Fibroblast of skin of right quadriceps (primary cell): Measurements from ENCODE around the gene TMEM72.
A peak's percentile ranks its signal among the peaks of the same experiment; 100 is the strongest.

ENCODE experiments used
- DNase-seq: peaks from one replicate; pipeline ENCODE4 v3.0.0-alpha.2; 2013

The TMEM72 gene

DNA sequence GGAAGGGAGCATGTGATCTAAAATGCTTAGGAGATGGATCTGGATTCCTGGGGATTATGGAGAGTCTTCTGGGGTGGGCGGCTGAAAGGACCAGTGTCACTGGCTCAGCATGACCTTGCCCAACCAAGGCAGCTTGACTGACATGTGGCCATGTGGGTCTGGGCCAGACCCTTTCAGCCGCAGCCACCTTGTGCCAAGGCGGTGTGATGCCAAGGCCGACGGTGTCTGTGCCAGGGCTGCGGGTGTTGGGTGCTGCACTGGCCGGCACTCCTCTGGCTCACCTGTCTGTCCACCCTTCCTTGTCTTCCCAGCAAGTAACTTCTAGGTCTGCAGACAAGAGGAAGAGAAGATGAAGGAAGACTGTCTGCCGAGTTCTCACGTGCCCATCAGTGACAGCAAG lies 58.7 kb downstream of the TMEM72 start:
- DNase-seq: no peak

DNA sequence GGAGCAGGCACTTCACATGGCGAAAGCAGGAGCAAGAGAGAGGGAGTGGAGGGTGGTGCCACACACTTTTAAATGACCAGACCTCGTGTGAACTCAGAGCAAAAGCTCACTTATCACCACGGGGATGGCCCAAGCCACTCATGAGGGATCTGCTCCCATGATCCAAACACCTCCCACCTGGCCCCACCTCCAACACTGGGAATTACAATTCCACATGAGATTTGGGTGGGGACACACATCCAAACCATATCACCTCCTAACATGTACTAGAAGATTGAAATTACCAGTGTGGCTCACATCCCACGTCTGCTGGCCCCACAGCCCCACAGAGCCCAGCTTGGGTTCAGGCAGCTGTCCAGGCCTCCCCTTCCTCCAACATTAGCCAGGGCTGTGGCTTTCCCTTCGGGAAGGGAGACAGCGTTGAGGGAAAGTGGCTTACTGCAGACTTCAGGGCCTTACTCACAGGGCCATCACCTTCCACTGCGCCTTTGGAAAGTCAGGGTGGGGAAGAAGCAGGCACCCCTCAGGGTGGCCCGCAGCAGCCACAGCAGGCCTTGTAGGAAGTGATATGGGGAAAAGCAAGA lies 59.8 kb downstream of the TMEM72 start:
- DNase-seq: no peak

DNA sequence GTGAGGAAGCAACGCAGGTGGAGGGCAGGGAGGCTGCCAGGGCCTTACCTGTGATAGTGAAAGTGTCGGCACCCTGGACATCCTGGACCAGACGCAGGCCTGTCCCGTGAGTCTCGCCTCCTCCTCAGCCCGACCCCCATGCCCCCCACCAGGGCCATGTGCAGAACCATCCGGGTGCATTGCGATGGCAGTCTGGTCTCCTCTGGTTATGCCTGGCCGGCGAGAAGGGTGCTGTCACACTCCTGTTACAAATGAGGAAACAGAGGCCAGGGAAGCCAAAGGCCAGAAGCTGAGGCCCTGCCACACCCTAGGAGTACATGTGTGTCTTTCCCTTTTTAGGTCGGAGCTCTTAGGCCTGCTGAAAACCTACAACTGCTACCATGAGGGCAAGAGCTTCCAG lies 60.3 kb downstream of the TMEM72 start:
- no peak for DNase-seq

DNA sequence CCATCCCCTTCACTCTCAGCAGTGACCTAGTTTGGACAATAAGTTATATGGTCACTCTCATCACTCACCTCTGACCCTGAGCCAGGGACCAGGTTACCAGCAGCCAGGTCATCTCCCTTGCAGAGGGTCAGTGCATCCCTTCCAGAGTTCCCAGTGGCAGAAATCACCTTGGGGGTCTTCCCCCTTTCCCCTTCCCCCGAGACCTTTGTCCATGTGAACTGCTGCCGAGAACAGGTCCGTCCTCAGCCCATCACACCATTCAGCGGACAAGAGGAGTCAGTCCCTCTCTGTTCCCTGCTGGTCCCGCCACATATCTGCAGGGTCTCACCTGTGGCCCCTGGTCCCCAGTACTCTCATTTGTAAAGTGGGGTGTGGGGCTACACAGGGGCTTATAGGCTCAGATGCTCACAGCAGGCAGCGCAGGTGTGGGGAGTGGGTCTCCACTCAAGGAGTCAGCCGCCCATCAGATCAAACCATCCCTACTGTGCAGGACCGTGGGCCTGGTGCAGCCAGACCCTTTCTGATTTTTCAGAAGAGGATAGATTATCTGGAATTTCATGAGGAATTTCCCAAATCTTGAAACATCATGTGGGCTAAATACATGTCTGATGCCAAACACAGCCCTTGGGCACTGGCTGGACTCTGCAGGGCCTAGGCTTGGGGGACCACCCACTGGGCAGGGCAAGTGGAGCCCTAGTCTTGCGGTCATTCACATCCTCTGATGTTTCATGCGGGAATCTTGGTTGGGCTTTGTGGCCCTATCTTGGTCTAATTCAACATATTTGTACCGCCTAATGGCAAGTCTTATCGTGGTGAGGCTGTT lies 61.0 kb downstream of the TMEM72 start:
- DNase-seq: no peak

DNA sequence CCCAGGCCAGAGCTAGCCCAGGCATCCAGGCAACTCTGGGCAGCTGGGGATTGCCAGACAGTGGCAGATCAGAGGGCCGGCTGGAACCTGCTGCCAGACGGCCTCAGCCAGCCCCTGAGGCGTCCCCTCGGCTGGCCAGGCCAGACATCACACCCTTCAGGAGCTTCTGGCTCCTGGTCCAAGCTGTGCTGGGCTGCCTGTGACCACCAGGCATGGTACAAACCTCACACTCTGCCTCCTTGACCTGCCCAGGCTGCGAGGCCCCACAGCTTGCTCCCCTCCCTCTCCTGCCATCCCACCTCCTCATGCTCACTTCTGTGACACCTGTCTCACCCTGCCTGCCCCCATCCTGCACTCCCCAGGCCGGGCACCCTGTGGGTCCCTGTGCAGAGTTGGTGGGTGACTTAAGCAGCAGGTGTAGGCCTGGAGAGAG lies 61.8 kb downstream of the TMEM72 start:
- no peak for DNase-seq

DNA sequence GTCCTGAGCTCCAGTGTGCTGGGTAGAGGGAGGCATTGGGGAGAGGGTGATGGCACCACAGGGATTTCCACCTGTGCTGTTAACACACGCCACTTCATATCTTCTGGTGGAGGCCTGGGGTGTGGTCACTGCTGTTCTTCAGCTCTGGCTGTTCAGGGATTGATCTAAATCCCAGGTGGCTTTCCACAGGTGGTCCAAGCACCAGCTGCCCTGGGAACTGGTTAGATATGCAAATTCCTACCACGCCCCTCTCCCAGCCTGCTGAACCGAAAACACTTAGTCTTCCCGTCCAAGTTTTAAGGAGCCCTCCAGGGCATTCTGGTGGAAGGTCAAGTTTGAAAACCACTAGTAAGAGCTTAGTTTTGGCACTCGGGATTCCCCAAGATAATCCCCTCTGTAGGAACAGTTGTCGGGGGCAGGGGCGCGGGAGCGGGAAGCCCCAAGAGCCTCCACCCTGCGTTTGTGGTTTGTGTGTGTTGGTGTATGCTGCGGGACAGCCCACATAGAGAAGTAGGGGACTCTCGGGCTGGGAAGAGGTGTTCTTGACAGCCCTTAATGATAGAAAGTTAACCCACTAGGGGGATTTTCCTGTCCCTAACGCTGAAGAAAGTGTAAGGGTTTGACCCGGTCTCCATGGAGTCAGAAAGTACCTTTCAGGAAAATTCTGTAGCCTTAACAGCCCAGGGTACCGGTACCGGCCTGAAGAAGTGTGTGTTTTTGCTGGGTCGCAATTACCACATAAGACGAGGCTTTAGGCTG lies 62.4 kb downstream of the TMEM72 start:
- DNase-seq: no peak

DNA sequence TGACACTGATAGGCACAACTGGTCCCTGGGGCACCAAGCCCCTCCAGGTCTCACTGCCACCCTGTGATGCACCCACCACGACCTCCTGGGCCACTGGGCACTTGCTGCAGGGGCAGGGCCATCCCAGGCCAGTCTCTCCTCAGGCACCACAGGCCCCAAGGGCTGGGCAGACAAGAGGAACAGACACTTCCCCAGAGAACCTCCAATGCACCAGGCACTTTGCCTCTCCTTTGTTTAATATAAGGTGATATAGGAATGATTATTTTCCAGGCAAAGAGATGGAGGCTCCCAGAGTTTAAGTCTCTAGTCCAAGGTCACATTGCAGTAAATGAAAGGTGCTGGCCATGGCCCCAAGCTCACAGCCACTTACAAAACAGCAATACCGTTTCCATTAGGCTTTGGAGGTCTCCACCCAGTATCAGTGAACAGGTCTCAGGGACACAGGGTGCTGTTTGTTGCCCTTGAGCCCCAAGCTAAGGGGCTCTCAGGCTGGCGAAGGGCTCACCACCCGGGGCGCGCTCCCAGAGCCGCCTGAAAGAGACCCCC lies 63.0 kb downstream of the TMEM72 start:
- no peak for DNase-seq

DNA sequence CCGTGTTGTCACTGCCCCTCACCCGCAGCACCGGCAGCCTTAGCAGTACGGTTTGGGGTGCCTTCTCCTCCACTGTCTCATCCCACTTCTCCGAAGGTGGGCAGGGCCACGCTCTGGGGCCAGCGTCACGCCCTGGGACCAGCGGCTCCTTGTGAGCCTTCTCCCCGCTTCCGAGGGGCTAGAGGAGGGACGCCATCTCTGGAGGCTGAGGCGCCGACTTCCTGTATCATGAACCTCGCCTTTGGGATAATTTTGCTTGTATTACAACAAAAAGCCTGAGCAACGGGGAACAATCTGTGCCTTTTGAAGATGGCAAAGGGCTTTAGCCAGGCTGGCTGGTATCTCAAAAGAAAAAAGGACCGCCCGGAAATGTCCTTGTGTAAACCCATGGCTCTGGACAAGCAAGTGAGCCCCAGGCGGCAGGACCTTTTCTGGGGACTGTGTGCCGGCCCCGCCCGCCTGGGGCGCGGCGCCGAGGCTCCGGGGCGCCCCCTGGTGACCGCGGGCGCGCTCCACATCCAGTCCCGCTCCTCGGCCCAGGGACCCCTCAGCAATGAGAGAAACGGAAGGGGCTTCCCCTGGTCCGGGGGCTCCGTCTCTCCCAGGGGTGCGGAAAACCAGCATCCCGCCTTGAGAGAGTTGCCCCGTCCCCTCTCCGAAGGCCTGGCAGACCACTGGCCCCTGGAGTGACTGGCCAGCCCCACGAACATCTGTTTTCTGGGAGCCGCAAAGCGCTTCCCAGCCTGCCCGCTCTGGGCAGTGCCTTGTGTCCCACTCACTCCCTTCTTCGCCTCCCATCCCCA lies 63.7 kb downstream of the TMEM72 start:
- peak; percentile 59 for DNase-seq

DNA sequence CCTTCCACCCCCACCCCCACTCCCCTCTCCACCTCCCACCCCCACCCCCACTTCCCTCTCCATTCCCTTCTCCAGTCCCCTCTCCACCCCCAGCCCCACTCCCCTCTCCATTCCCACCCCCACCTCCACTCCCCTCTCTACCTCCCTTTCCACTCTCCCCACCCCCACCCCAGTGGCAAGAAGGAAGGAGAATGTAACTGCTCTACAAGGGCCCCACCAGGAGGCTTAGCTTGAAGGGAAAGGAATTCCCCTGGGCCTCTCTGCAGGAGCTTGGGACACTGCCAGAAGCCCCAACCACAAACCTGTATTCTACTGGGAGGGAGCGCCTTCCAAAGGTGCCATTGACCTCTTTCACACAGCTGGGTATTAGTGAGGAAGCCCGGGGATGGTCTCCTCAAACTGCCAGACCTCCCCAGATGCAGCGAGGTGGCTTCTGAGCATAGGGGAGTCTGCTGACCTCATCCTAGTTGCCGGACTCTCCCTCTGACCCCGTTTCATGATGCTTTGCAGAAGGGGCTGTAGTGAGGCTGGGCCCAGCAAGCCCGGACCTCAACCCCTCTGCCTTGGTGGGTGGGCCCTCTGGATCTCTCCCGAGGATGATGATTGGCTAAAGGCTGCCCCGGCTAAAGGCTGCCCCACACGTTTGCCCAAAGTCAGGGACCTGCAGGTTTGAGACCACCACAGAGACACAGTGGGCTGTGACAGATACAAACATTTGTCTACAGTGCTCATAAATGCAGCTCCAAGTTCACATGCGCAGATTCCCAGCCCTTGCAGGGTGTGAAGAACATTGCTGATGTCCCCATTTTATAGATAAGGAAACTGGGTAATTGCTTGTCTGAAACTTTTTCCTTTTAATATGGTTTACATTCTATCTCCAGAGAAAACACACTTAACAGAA lies 64.5 kb downstream of the TMEM72 start:
- peak; percentile 71 for DNase-seq

DNA sequence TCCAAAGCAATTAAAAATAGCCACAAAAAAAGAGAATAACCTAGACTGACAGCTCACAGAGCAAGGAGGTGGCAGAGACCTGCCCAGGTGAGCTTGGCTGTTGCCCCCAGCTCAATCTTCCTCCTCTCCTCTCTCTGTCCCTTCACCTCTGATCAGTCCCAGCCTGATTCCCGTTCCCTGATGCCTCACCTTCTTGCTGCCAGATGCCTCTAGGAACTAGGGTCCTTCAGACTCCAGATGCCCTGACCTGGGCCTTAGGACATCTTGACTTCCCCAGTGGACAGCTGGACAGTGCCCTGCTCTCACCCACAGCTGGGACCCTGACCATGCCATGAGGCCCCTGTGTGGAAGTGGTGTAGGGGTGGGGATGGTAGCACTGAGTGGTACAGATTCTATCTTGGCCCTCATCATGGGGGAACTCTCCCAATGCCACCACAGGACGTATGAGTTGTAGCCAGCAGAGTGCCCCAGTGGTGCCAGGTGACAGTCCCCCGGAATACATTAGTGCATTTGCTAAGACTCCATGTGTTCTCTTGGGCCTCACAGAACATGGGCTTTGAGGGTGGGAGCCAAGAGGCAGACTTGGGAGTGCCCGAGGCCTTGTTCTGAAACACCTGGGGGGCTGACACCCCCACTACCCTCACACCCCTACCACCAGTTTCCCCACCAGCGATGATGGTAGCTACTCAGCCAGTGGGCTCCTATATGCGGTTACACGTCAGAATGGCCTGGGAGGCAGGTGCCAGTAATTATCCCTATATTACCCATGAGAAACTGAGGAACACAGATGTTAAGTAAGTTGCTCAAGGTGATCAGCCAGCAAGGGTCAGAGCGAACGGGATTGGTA lies 65.4 kb downstream of the TMEM72 start:
- no peak for DNase-seq

DNA sequence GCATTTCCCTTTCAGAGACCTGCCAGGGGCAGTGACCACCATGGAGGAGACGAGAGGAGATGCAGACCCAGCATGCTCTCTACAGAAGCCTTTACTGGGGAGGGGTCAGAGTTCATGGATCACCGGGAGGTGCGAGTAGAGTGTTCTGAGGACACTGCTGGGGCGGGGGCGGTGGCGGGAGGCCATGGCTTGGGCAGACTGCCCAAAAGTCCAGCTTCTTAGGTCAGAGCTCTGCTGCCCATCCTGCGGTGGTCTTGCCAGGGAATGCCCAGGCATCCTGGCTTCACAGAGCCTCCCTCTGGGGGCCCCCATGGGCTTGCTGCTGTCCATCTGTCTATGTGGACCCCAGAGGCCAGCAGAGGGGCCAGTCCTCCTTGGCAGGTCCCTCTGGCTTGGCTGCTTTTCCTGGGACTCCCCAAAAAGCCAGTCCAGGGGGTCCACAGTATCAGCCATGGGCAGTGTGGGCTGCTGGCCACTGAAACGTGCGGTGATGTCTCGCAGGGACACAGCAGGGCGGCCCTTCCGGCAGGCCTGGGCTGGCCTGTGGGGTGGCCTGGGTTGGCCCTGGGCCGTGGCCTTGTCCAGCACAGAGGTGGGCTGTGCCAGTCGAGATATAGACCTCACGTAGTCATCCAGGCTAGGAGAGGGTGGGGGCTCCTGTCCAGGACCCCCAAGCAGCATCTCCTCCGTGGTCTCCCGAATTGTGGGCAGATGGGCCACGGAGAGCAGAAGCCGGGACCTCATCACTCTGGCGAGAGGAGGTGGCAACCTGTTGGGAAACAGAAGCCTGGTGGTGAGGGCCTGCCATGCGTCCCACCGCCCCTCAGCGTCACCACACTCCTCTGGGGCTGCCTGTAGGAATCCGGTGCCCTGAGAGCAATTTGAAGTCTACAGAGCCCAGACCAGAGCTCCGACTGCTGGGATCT lies 66.4 kb downstream of the TMEM72 start:
- no peak for DNase-seq

DNA sequence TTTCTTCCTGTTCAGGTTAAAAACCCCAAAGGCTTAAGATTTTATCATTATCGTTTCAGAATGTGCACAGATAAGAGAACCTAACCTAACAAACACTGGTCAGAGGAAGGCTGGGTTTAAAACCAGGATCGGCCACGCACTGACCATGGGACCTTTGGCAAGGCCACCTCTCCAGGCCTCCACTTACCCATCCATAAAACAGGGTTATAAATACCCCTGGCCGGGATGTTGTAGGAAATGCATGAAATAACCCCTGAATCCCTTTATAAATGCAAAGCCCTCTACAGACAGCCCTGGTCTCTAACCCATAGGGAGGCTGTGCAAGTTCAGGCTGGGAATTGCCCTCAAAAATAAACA lies 67.1 kb downstream of the TMEM72 start:
- no peak for DNase-seq

DNA sequence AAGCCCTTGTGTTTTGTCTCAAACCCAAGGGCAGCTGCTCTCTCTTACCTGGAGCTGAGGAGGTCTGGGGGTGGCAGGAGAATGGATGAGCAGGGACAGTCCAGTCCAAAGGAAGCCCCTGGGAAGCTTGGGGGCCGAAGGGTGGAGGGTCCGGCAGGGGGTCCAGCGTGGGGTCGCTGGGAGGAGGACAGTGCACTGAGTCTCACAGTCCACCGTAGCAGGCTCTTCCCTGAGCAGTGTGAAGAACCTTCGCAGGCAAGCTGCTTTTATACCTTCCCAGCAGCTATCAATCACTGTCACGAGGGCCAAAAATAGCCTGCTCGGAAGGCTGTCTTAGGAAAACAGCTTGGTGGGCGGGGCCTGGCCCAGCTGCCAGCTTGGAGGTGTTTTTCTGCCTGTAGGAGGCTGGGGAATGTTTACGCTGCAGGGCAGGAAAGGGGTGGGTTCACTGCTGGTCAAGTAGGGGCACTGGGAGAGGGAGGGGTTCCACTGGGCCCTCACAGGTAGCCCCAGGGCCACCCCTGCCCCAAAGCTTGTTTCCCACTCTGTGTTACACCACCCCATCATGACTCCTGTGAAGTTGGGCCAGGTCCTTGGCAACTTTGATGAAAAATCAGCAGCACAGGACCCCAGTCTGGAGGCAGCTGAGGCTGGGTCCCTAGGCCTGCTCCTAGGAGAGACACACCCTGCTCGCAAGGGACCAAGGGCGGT lies 67.6 kb downstream of the TMEM72 start, which contains the start of gene DEPP1:
Gene DEPP1 (minus strand): TSS at position 240 of the 711 bp plus-strand sequence. CDS start 779 bp downstream, outside the sequence.
- peak; percentile 93 for DNase-seq

DNA sequence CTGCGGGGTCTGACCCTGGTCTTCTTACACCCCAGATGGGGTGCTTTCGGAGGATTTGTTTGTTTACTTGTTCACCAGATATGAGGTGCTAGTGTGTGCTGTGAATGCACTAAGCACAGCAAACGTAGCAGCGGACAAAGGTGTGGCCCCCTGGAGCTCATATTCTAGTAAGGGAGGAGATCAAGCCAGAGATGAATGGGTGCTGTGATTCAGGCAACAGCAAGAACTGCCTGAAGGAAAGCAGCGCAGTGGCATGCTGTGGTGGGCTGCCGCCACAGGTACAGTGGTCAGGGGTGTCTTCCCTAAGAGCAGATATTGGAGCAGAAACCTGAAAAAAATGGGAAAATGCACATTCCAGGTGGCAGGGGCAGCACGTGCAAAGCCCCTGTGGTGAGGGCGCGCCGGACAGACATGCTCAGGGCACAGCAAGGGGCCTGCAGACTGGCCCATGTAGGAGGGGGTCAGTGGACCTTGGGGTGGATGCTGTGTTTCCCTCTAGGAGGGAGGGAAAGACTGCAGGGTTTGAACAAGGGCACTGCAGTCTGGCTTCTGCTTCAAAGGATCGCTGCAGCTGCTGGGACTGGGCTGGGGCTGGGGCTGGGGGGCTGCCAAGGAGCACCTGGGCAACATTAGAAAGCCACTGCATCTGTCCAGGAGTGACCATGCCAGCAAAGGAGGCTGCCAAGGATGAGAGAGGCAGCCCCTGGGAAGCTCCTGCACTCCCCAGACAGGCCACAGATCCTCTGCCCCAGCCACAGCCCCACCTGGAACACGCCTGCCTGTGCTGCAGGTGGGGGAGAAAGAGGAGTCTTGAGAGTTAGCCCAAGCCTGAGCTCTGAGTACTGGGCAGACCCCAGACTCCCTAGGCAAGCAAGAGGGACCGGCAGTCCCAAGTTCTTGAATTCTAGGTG lies 68.4 kb downstream of the TMEM72 start:
- no peak for DNase-seq

DNA sequence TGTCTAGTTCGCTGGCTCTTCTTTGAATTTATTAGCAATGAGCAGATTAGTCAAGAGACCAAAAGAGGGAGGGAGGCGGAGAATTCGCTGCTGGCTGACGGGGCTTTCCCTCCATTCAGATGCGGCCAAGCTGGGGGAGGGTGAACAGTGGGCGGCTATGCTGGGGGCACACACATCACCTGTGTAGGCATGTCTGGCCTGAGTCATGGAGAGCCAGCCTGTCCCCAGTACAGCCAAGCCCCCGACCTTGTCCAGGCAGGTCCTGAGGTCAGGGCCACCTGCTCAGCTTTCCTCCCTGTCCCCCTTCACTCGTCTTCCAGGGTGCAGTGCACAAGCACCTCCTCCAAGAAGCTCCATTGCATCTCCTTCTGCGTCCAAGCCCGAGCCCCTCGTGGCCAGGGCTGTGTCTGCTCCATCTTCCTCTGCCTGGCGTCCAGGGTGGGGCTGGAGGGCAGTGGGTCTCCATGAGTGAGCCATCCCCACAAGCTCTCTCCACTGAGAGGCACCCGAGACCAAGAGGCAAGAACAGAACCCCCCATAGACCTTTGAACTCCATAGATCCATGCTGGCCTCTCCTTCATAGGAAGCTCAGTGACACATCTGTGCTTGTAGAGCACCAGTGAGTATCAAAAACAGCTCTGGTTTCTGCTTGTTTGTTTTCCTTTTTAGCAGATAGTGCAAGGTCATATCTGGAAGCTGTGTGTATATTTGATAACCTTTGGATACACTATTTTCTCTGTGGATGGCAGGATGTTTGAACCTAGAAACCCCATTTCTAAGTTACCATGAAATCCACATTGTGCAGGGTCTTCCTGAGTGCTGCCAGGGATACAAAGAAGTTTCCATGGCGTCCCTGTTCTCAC lies 69.4 kb downstream of the TMEM72 start:
- DNase-seq: no peak
